HepG2 (cell line): ENCODE data around the gene CHFR. TPM values are rescaled to one million over a fixed set of nuclear protein-coding genes. Genes with fewer than 3 reads are reported as not detected.
"Not testable (repeated sequence)": the region's sequence is repeated elsewhere in the genome, so short reads cannot be mapped to it uniquely, and the experiment has no call there.

Experiments
- ATAC-seq: fragments of 200-7000 bp; cut with Tn5 transposase; 3 replicates; pipeline ENCODE4 v1.9.1; 2020; ENCODE audit warnings: mild to moderate bottlenecking, moderate library complexity
- BruUV-seq: library from RNA; stranded (reverse); fragments of 400-500 nt; replicated peaks from 2 replicates; lab custom pipeline; 2021; lab: Mats Ljungman, UMichigan
- CTCF ChIA-PET: fragments of 300-600 bp; formaldehyde crosslinking; extraction: SDS; loops from one replicate; lab custom pipeline; 2021; ENCODE audit warnings: low total read pairs, inconsistent platforms, low intra/inter-chr PET ratio; lab: Yijun Ruan, JAX
- POLR2A ChIA-PET: fragments of 350-600 bp; sonication (Branson Sonifier 250); formaldehyde crosslinking; loops from one replicate; lab custom pipeline; 2020; ENCODE audit warnings: antibody characterized with exemption, inconsistent platforms; lab: Yijun Ruan, JAX
- DNase-seq: peaks from one replicate; pipeline ENCODE4 v3.0.0-alpha.2; 2015; ENCODE audit warnings: low spot score
- FAIRE-seq: peaks from 3 replicates; lab custom pipeline; 2011; peaks lifted over from hg19 to GRCh38; lab: Jason Lieb, UNC
- H2AFZ ChIP-seq: one replicate; pipeline ENCODE4 v1.6.1; 2011; ENCODE audit warnings: low read length, inconsistent platforms
- H3K27ac ChIP-seq: fragments of 300-600 bp; 3 replicates; pipeline ENCODE4 v1.8.0; 2011; ENCODE audit warnings: mixed run types, mild to moderate bottlenecking, mixed read lengths, low read length, inconsistent platforms; ENCODE audit not compliant: insufficient read depth; ENCODE audit errors: extremely low read length
- H3K27me3 ChIP-seq, 2 experiments: fragments of 200-600 bp in 1 of 2; 2 replicates in 1 of 2; 3 replicates in 1 of 2; pipeline versions ENCODE4 v1.6.0 to v1.8.0; 2011; ENCODE audit warnings: low read length in 2 of 2, mild to moderate bottlenecking in 2 of 2, moderate library complexity in 2 of 2, inconsistent platforms in 1 of 2; ENCODE audit not compliant: insufficient read depth in 2 of 2, control insufficient read depth in 1 of 2
- H3K36me3 ChIP-seq, 2 experiments: fragments of 200-600 bp in 1 of 2; replicated peaks in 1 of 2; 2 replicates in 1 of 2; 3 replicates in 1 of 2; pipeline versions ENCODE4 v1.5.1 to v1.8.0; 2011; ENCODE audit warnings: low read length in 2 of 2, inconsistent platforms in 1 of 2; ENCODE audit not compliant: insufficient read depth in 2 of 2, control insufficient read depth in 1 of 2
- H3K4me1 ChIP-seq: 2 replicates; pipeline ENCODE4 v1.5.1; 2012; ENCODE audit warnings: low read length, inconsistent platforms; ENCODE audit not compliant: insufficient read depth
- H3K4me2 ChIP-seq: 2 replicates; pipeline ENCODE4 v1.6.0; 2011; ENCODE audit warnings: low read depth, low read length, inconsistent platforms
- H3K4me3 ChIP-seq, 3 experiments: fragments of 200-600 bp in 1 of 3; sonication (generic), shearing (Covaris generic) in 1 of 3; replicated peaks in 1 of 3; 2 replicates each; pipeline ENCODE4 v1.5.1; 2011 to 2016; ENCODE audit warnings: low read length in 3 of 3, inconsistent platforms in 2 of 3, low read depth in 2 of 3, mild to moderate bottlenecking in 2 of 3, control low read depth in 1 of 3, mixed read lengths in 1 of 3; ENCODE audit not compliant: insufficient read depth in 1 of 3
- H3K79me2 ChIP-seq: one replicate; pipeline ENCODE4 v1.6.1; 2011; ENCODE audit warnings: low read length, inconsistent platforms; ENCODE audit not compliant: insufficient read depth
- H3K9ac ChIP-seq: 2 replicates; pipeline ENCODE4 v1.6.0; 2011; ENCODE audit warnings: mild to moderate bottlenecking, low read depth, low read length, inconsistent platforms; ENCODE audit not compliant: insufficient read depth
- H3K9me3 ChIP-seq: 2 replicates; pipeline ENCODE4 v1.5.1; 2012; ENCODE audit warnings: mild to moderate bottlenecking, low read length
- H4K20me1 ChIP-seq: 2 replicates; pipeline ENCODE4 v1.6.0; 2011; ENCODE audit warnings: inconsistent platforms, mild to moderate bottlenecking, low read length, moderate library complexity; ENCODE audit not compliant: insufficient read depth
- AGO2 ChIP-seq: fragments of 200-400 bp; formaldehyde crosslinking; optimal IDR thresholded peaks from 2 replicates; pipeline ENCODE3; 2017; ENCODE audit warnings: mild to moderate bottlenecking, low read depth, low read length, moderate library complexity
- GPN1 ChIP-seq: sonication (generic); formaldehyde crosslinking; IDR thresholded peaks from 2 replicates; pipeline ENCODE4 v1.5.1; 2020; ENCODE audit warnings: missing genetic modification reagents, borderline replicate concordance
- NR2F6 ChIP-seq, 2 experiments: IDR thresholded peaks; 2 replicates each; pipeline ENCODE4 v1.6.1; 2016; ENCODE audit warnings: antibody characterized with exemption in 1 of 2, mild to moderate bottlenecking in 1 of 2
- POGZ ChIP-seq: sonication (generic); formaldehyde crosslinking; IDR thresholded peaks from 2 replicates; pipeline ENCODE4 v1.4.0; 2020; ENCODE audit warnings: mild to moderate bottlenecking, missing genetic modification reagents
- ZNF644 ChIP-seq: IDR thresholded peaks from 2 replicates; pipeline ENCODE4 v1.6.1; 2016; ENCODE audit warnings: low read depth
- ZNF740 ChIP-seq: sonication (generic); formaldehyde crosslinking; IDR thresholded peaks from 2 replicates; pipeline ENCODE4 v1.4.0; 2020; ENCODE audit warnings: missing genetic modification reagents
- WGBS: methylation state at CpG from one replicate; pipeline ENCODE4 v1.1.6; 2017; ENCODE audit warnings: low lambda C conversion rate; 5-methylcytosine and 5-hydroxymethylcytosine counted together
- in situ Hi-C: cut with HindIII; loops from 2 replicates; pipeline ENCODE4 v1.10.0; 2017; ENCODE audit warnings: low pct_unique_long_range_greater_than_20kb; ENCODE audit not compliant: extremely low pct_ligation_motif_present
- intact Hi-C: fragments of 100-400 bp; cut with micrococcal nuclease; formaldehyde crosslinking; loops from one replicate; pipeline ENCODE4 v1.10.0; 2022; ENCODE audit not compliant: unreplicated experiment
- polyA plus RNA-seq, 8 experiments: library from polyadenylated mRNA; depleted of rRNA in 3 of 8; stranded (reverse) in 7 of 8; unstranded in 1 of 8; fragments of >200 nt; fragmentation: Illumina TruSeq in 4 of 8; extraction: Trizol in 4 of 8; gene quantifications; 2 replicates each; pipeline versions ENCODE4 v1.2.1 to v1.2.3, GENCODE V29; 2011 to 2016; ENCODE audit warnings: low read depth in 4 of 8, missing spikeins in 1 of 8, mixed read lengths in 1 of 8; ENCODE audit not compliant: insufficient read depth in 1 of 8
- total RNA-seq, 5 experiments: library from RNA; depleted of rRNA; stranded (reverse); fragments of >200 nt; fragmentation: Illumina TruSeq; extraction: Trizol; gene quantifications; 2 replicates each; pipeline ENCODE4 v1.2.3, GENCODE V29; 2016; ENCODE audit warnings: low read depth in 1 of 5
- TF ChIP-seq, protein P1 (sequence below): IDR thresholded peaks from 2 replicates; pipeline ENCODE4 v1.6.1; 2016; ENCODE audit warnings: missing biosample characterization, missing genetic modification reagents, low read depth

The CHFR gene
- total and polyA plus RNA-seq, 2 of the 13 experiments (the other 11 are each of a cell fraction or from before 2014, with no cell fraction given) = 21.4 to 21.5 TPM

- TF ChIP-seq ZNF740 (CRISPR knock-in tag) (no peak), ZNF644 (CRISPR knock-in tag) (no peak), NR2F6 (IDR thresholded peaks at IDR 0.05) (no peak), NR2F6 (CRISPR knock-in tag; IDR thresholded peaks at IDR 0.05) (no peak), GPN1 (CRISPR knock-in tag) (no peak), POGZ (CRISPR knock-in tag) (no peak)
- TF ChIP-seq, protein P1, sequence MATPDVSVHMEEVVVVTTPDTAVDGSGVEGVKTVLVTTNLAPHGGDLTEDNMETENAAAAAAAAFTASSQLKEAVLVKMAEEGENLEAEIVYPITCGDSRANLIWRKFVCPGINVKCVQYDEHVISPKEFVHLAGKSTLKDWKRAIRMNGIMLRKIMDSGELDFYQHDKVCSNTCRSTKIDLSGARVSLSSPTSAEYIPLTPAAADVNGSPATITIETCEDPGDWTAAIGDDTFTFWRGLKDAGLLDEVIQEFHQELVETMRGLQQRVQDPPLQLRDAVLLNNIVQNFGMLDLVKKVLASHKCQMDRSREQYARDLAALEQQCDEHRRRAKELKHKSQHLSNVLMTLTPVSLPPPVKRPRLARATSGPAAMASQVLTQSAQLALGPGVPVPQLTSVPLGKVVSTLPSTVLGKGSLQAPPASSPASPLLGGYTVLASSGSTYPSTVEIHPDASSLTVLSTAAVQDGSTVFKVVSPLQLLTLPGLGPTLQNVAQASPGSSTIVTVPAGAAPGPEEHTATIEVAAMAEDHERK (CRISPR knock-in tag) = no peak
These were observed 5.6 kb downstream of the CHFR start (continued) for GRCh38 chr12:132881818-132882217.

DNA sequence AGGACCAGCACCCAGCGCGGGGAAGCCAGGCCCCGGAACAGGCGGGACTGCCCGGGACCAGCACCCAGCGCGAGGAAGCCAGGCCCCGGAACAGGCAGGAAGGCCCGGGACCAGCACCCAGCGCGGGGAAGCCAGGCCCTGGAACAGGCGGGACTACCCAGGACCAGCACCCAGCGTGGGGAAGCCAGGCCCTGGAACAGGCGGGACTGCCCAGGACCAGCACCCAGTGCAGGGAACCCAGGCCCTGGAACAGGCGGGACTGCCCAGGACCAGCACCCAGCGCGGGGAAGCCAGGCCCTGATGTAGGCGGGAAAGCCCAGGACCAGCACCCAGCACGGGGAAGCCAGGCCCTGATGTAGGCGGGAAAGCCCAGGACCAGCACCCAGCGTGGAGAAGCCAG is 12.8 kb downstream of the CHFR start:
- intact Hi-C loops, H4K20me1 ChIP-seq, H3K27ac ChIP-seq, BruUV-seq, DNase-seq, H3K4me1 ChIP-seq, ATAC-seq, in situ Hi-C loops, H3K4me2 ChIP-seq, H2AFZ ChIP-seq, H3K4me3 ChIP-seq, H3K27me3 ChIP-seq, H3K79me2 ChIP-seq, FAIRE-seq, POLR2A ChIA-PET, H3K9ac ChIP-seq, CTCF ChIA-PET, H3K9me3 ChIP-seq: not testable (repeated sequence)
- H3K36me3 ChIP-seq = peaks cover 19 to 26% of the 10 kb centered on the region in 2 experiments; a peak in 4 of 5 replicates
- WGBS = no CpG with 5 or more reads among the region's 21 CpGs
- TF ChIP-seq AGO2 = peak; percentile 42
